ENCODE results near the gene MSRB3.

The MSRB3 gene

DNA sequence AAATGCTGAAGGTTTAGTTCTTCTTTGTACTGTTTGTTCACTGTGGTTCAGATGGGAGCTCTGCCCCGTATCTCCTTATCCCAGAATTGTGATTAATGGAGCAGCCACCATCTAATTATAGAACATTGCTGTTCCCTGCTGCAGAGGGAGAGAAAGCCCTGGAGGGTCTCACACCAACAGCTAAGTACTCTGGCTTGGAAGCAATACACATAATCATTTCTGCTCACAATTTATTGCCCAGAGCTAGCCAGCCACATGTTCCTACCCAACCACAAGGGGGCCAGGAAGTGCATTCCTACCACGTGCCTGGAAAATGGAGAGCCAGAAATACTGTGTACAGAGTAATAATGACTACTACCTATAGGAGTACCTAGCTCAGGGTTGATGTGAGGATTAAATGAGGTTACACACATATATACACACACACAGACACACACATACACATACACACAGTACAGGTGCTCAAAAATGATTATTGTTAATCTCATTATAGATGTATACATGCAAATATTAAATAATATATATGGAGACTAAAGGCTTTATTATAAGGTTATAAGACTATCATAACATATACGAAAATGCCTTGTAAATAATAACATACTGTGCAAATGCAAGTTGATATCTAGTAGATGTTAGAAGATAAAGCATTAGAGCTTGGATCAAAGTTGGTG is 22.3 kb downstream of the MSRB3 start:
- no peak overlapping the region for H3K27ac ChIP-seq
- no peak overlapping the region for H3K4me3 ChIP-seq (ENCODE audit: low read depth, low read length)
- in situ Hi-C loops (cut with HindIII; ENCODE audit: low pct_ligation_motif_present, low sequenced_read_pairs), result no loop called here
- TF ChIP-seq CTCF (IDR thresholded peaks at IDR 0.05; ENCODE audit: low read depth, low read length, missing control alignments), result peak; percentile 78
- peak; percentile 40 for DNase-seq
- no peaks in the 10 kb centered on the region for H3K36me3 ChIP-seq (replicated peaks)
- H3K27me3 ChIP-seq (replicated peaks), result no peaks in the 10 kb centered on the region

GRCh38 chr12:65302891-65303290 is 24.4 kb downstream of the MSRB3 start:
- DNase-seq, result no peak
- no peaks in the 10 kb centered on the region for H3K27me3 ChIP-seq (replicated peaks)
- in situ Hi-C loops (cut with HindIII; ENCODE audit: low pct_ligation_motif_present, low sequenced_read_pairs), result no loop called here
- H3K36me3 ChIP-seq (replicated peaks), result no peaks in the 10 kb centered on the region
- no peak overlapping the region for H3K27ac ChIP-seq
- TF ChIP-seq CTCF (IDR thresholded peaks at IDR 0.05; ENCODE audit: low read depth, low read length, missing control alignments), result no peak
- H3K4me3 ChIP-seq (ENCODE audit: low read depth, low read length), result no peak overlapping the region

- in situ Hi-C loops (cut with HindIII; ENCODE audit: low pct_ligation_motif_present, low sequenced_read_pairs), result no loop called here
- no peak for DNase-seq
- Histone ChIP-seq H3K27ac (peak overlapping the region; percentile 79), H3K4me3 (ENCODE audit: low read depth, low read length) (no peak overlapping the region), H3K27me3 (replicated peaks) (no peaks in the 10 kb centered on the region), H3K36me3 (replicated peaks) (no peaks in the 10 kb centered on the region)
- TF ChIP-seq CTCF (IDR thresholded peaks at IDR 0.05; ENCODE audit: low read depth, low read length, missing control alignments), result no peak
Observed at GRCh38 chr12:65305346-65305950, 27.0 kb downstream of the MSRB3 start.

- Histone ChIP-seq H3K36me3 (replicated peaks) (no peaks in the 10 kb centered on the region), H3K27me3 (replicated peaks) (no peaks in the 10 kb centered on the region), H3K4me3 (ENCODE audit: low read depth, low read length) (no peak overlapping the region), H3K27ac (peak overlapping the region; percentile 79)
- TF ChIP-seq CTCF (IDR thresholded peaks at IDR 0.05; ENCODE audit: low read depth, low read length, missing control alignments), result peak; percentile 67
- in situ Hi-C loops (cut with HindIII; ENCODE audit: low pct_ligation_motif_present, low sequenced_read_pairs), result no loop called here
- peak; percentile 78 for DNase-seq
Observed at GRCh38 chr12:65306366-65307168, 28.1 kb downstream of the MSRB3 start.

DNA sequence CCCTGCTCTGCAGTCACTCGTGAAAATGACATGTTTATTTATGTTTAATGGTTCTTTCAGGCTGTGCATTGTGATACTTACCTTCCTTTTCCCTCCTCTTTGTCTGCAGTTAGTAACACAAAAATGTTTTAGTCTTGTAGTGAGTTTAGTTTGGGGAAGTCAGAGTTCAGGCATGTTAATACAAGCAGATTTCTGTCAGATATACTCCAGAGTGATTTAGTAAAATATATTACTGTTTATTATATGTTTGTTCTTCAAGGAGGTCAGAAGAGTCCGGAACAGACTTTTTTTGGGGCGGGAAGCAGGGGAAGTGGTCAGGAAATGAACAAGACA is 28.7 kb downstream of the MSRB3 start:
- H3K27me3 ChIP-seq (replicated peaks), result no peaks in the 10 kb centered on the region
- H3K4me3 ChIP-seq (ENCODE audit: low read depth, low read length), result no peak overlapping the region
- no peak for TF ChIP-seq CTCF (IDR thresholded peaks at IDR 0.05; ENCODE audit: low read depth, low read length, missing control alignments)
- DNase-seq, result no peak
- peak overlapping the region; percentile 79 for H3K27ac ChIP-seq
- in situ Hi-C loops (cut with HindIII; ENCODE audit: low pct_ligation_motif_present, low sequenced_read_pairs), result no loop called here
- H3K36me3 ChIP-seq (replicated peaks), result no peaks in the 10 kb centered on the region

Data from brain microvascular endothelial cell (primary cell).